MM.1S (cell line): Measurements from ENCODE around the gene TBL1X.
A peak's percentile ranks its signal among the peaks of the same experiment; 100 is the strongest.

Source experiments
- DNase-seq: peaks from one replicate; pipeline ENCODE4 v3.0.0-alpha.2; 2015
- H2AFZ ChIP-seq: fragments of 300-600 bp; sonication (generic); 2 replicates; pipeline ENCODE4 v1.6.0; 2016; ENCODE audit warnings: antibody characterized with exemption, low read length
- H3F3A ChIP-seq: fragments of 300-600 bp; sonication (generic); 2 replicates; pipeline ENCODE4 v1.6.1; 2016; ENCODE audit warnings: mild to moderate bottlenecking, antibody characterized with exemption, low read length, moderate library complexity, mixed read lengths; ENCODE audit not compliant: insufficient read depth
- H3K27ac ChIP-seq: fragments of 300-600 bp; sonication (generic); 2 replicates; pipeline ENCODE4 v1.5.1; 2016; ENCODE audit warnings: mild to moderate bottlenecking, low read length
- H3K27me3 ChIP-seq: fragments of 300-600 bp; sonication (generic); replicated peaks from 2 replicates; pipeline ENCODE4 v1.6.0; 2016; ENCODE audit warnings: low read length; ENCODE audit not compliant: insufficient read depth
- H3K36me3 ChIP-seq: fragments of 300-600 bp; sonication (generic); replicated peaks from 2 replicates; pipeline ENCODE4 v1.6.1; 2016; ENCODE audit warnings: mild to moderate bottlenecking, low read length, mixed read lengths; ENCODE audit not compliant: insufficient read depth
- H3K4me1 ChIP-seq: fragments of 300-600 bp; sonication (generic); 2 replicates; pipeline ENCODE4 v1.6.1; 2016; ENCODE audit warnings: low read length, mixed read lengths
- H3K4me2 ChIP-seq: fragments of 300-600 bp; sonication (generic); 2 replicates; pipeline ENCODE4 v1.6.0; 2016; ENCODE audit warnings: low read depth, low read length
- H3K4me3 ChIP-seq: fragments of 300-600 bp; sonication (generic); 2 replicates; pipeline ENCODE4 v1.5.1; 2016; ENCODE audit warnings: low read length, mixed read lengths
- H3K79me2 ChIP-seq: fragments of 300-600 bp; sonication (generic); 2 replicates; pipeline ENCODE4 v1.6.1; 2016; ENCODE audit warnings: mixed run types, low read length, mixed read lengths
- H3K9ac ChIP-seq: fragments of 300-600 bp; sonication (generic); 2 replicates; pipeline ENCODE4 v1.6.1; 2016; ENCODE audit warnings: low read length, mixed read lengths
- H3K9me2 ChIP-seq: fragments of 300-600 bp; sonication (generic); replicated peaks from 2 replicates; pipeline ENCODE4 v1.6.1; 2016; ENCODE audit warnings: mild to moderate bottlenecking, low read length, mixed read lengths; ENCODE audit not compliant: insufficient read depth
- H3K9me3 ChIP-seq: fragments of 300-600 bp; sonication (generic); replicated peaks from 2 replicates; pipeline ENCODE4 v1.6.1; 2016; ENCODE audit warnings: mild to moderate bottlenecking, low read length, mixed read lengths; ENCODE audit not compliant: insufficient read depth
- H4K20me1 ChIP-seq: fragments of 300-600 bp; sonication (generic); 2 replicates; pipeline ENCODE4 v1.6.1; 2016; ENCODE audit warnings: mild to moderate bottlenecking, low read length, moderate library complexity, mixed read lengths; ENCODE audit not compliant: insufficient read depth
- EZH2 ChIP-seq: fragments of 300-600 bp; sonication (generic); optimal IDR thresholded peaks from 2 replicates; pipeline ENCODE3; 2017; ENCODE audit warnings: low read depth, mild to moderate bottlenecking, antibody characterized with exemption, low read length, mixed read lengths
- EZH2phosphoT487 ChIP-seq: fragments of 300-600 bp; sonication (generic); IDR thresholded peaks from 2 replicates; pipeline ENCODE4 v1.6.1; 2018; ENCODE audit warnings: antibody characterized with exemption, low read length
- TF ChIP-seq, protein P1 (sequence below): fragments of 300-600 bp; sonication (generic); IDR thresholded peaks from 2 replicates; pipeline ENCODE4 v1.5.1; 2016; ENCODE audit warnings: antibody characterized with exemption, low read length, mixed read lengths

Gene TBL1X

DNA sequence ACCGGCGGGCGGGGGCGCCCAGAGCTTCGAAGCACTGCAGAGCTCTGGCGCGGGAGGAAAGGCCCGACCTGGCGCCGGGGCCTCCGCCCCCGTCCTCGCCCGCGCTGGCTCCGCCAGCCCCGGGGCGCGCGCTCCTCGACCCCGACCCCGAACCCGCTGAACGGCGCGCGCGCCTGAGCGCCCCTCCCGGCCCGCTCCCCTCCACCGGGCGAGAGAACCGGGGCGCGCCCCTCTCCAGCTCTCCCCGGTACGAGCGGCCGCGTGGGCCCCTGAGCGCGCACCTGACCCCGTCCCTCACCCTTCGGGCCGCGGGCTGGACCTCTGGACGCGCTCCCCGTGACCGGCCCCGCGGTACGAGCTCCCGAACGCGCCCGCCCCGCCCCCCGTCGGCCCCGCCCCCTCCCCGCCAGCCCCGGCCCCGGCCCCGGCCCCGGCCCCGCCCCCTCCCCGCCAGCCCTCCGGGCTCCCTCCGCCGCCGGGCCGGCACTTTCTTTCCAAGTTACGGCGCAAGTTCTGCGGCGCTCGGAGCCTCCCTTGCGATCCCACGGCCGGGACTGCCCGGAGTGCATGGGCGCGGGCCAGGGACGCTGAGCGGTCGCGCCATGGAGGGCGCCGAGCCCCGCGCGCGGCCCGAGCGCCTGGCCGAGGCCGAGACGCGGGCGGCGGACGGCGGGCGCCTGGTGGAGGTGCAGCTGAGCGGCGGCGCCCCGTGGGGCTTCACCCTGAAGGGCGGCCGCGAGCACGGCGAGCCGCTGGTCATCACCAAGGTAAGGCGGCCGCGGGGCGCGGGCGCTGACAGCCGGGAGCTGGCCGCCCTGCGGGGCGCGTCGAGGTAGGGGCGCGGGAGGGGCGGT, 321.3 kb downstream of the TBL1X start, which contains the start of gene SHROOM2:
Gene SHROOM2 (plus strand): TSS at position 486 of the 854 bp plus-strand sequence. CDS start 117 bp downstream, at position 603.
- no peaks in the 10 kb centered on the region for H3K9me2 ChIP-seq
- peak within 1 kb of the TSS; percentile 45 for H3K4me2 ChIP-seq
- no peak within 1 kb of the TSS for H3K9ac ChIP-seq
- H3K4me3 ChIP-seq = no peak within 1 kb of the TSS
- no peaks in the 10 kb centered on the region for H3K4me1 ChIP-seq
- H3K9me3 ChIP-seq = no peaks in the 10 kb centered on the region
- H3F3A ChIP-seq = no peaks in the 10 kb centered on the region
- H3K27me3 ChIP-seq = peaks cover 23% of the 10 kb centered on the region
- H3K27ac ChIP-seq = no peak within 1 kb of the TSS
- H4K20me1 ChIP-seq = no peaks in the 10 kb centered on the region
- no peaks in the 10 kb centered on the region for H3K36me3 ChIP-seq
- H3K79me2 ChIP-seq = no peaks in the 10 kb centered on the region
- TF ChIP-seq EZH2 = no peak
- no peak for TF ChIP-seq EZH2phosphoT487
- TF ChIP-seq, protein P1, sequence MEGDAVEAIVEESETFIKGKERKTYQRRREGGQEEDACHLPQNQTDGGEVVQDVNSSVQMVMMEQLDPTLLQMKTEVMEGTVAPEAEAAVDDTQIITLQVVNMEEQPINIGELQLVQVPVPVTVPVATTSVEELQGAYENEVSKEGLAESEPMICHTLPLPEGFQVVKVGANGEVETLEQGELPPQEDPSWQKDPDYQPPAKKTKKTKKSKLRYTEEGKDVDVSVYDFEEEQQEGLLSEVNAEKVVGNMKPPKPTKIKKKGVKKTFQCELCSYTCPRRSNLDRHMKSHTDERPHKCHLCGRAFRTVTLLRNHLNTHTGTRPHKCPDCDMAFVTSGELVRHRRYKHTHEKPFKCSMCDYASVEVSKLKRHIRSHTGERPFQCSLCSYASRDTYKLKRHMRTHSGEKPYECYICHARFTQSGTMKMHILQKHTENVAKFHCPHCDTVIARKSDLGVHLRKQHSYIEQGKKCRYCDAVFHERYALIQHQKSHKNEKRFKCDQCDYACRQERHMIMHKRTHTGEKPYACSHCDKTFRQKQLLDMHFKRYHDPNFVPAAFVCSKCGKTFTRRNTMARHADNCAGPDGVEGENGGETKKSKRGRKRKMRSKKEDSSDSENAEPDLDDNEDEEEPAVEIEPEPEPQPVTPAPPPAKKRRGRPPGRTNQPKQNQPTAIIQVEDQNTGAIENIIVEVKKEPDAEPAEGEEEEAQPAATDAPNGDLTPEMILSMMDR = no peak
- DNase-seq = no peak
- no peak within 1 kb of the TSS for H2AFZ ChIP-seq

DNA sequence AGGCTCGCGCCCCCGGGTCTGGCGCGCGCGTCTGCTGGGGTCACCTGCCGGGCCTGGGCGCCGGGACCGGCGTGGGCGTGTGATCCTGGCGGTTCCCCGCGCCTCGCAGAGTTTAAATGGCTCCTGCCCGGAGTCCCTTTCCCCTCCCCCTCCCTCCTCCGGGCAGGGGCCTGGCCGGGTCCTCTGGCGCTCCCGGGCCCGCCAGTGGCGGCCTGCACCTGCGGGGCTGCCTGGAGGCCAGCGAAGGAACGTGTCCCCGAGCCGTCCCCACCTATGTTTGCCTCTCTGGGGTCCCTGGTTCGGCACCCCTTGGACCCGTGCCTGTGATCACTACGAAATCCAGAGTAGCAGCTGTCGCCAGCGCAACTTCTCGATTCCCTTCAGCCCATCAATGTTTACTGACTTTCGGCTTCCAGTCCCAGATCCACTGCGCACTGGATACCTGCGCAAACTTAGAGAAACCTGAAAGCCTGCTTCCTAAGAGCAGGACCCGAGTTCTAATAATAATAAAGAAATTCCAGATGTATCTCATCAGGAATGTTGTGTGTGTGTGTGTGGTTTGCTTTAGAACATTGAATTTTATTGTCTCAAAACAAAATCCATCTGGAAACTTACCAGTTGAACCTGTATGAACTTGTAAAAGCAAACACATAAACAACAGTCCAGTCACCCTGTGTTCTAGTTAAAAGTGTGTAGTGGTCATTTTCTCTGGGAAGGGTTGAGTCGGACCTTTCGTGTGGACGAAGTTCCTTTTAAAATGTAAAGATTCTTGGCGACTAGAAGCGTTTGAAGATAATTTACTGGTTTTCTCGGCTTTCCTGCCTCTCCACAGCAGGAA, 322.2 kb downstream of the TBL1X start:
- H3K4me1 ChIP-seq = no peaks in the 10 kb centered on the region
- no peaks in the 10 kb centered on the region for H3F3A ChIP-seq
- DNase-seq = no peak
- H3K9ac ChIP-seq = no peak overlapping the region
- no peak overlapping the region for H2AFZ ChIP-seq
- no peak overlapping the region for H3K4me3 ChIP-seq
- H3K79me2 ChIP-seq = no peaks in the 10 kb centered on the region
- no peaks in the 10 kb centered on the region for H3K9me2 ChIP-seq
- H3K27ac ChIP-seq = no peak overlapping the region
- H3K4me2 ChIP-seq = peak overlapping the region; percentile 45
- H4K20me1 ChIP-seq = no peaks in the 10 kb centered on the region
- H3K27me3 ChIP-seq = peaks cover 23% of the 10 kb centered on the region
- no peaks in the 10 kb centered on the region for H3K36me3 ChIP-seq
- H3K9me3 ChIP-seq = no peaks in the 10 kb centered on the region
- no peak for TF ChIP-seq EZH2
- TF ChIP-seq EZH2phosphoT487 = no peak
- TF ChIP-seq, protein P1 = no peak

DNA sequence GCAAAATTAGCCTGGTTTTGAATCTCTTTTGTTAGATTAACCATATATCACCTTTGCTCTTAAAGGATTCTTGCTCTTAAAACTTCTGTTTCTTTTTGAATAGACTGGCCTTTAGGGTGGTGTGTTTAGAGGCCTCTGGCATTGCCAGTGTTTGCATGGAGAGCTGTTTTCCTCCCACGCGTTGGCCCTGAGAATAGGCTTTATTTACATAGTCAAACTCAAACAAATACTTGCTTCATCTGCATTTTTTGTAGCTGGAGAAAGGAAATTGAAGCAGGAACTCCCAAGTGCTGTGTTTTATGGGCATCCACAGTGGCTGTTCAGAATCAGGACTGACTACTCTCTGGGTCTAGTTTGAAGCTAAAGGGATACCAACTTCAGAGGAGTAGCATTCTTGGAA, 324.1 kb downstream of the TBL1X start:
- no peaks in the 10 kb centered on the region for H4K20me1 ChIP-seq
- H2AFZ ChIP-seq = no peak overlapping the region
- no peak overlapping the region for H3K9ac ChIP-seq
- H3K36me3 ChIP-seq = no peaks in the 10 kb centered on the region
- H3F3A ChIP-seq = no peaks in the 10 kb centered on the region
- no peak overlapping the region for H3K4me3 ChIP-seq
- DNase-seq = no peak
- TF ChIP-seq EZH2phosphoT487 = no peak
- no peak for TF ChIP-seq EZH2
- TF ChIP-seq, protein P1 = no peak
- H3K27me3 ChIP-seq = peaks cover 23% of the 10 kb centered on the region
- H3K79me2 ChIP-seq = no peaks in the 10 kb centered on the region
- no peak overlapping the region for H3K27ac ChIP-seq
- no peaks in the 10 kb centered on the region for H3K4me1 ChIP-seq
- H3K4me2 ChIP-seq = no peak overlapping the region
- no peaks in the 10 kb centered on the region for H3K9me3 ChIP-seq
- H3K9me2 ChIP-seq = no peaks in the 10 kb centered on the region
